ENCODE data around the gene GRK5. TPM values are rescaled to one million over a fixed set of nuclear protein-coding genes. Genes with fewer than 3 reads are reported as not detected.

GRK5 gene
- polyA plus RNA-seq, 1 donor from 2014 or later: 34.9 TPM

DNA sequence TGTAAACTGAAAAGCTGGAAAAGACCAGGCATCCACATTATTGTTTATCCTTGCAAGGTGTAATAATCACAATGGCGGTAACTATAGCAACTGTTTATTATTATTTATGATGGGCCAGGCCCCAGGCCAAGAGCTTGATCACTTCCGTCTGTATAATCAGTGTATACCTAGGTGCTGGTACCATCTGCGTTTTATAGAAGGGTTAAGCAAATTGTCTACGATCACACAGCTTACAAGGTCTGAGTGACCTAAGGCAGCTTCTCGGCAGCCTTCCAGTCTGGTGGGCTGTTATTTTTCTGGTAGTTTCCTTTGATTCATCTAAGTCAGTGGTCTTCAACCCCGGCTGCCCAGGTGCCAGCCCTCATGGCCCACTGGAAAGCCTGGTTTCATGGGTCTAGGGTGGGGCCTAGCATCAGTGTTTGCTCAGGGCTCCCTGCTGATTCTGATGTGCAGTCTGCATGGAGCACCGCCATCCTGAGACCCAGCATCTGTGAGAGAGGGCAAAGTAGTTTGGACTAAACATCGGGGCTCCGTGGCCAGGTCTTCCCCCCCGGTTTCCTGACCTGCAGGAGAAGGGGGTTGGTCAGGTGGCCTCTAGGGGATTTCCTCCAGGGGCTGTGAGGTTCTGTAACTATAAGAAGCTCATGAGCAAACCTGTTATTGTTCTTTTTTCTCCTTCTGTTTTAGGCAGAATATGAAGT lies 188.8 kb downstream of the GRK5 start:
- no peaks in the 10 kb centered on the region for H3F3A ChIP-seq (ENCODE audit: insufficient read depth, low read length, poor library complexity, severe bottlenecking)
- H4K20me1 ChIP-seq (ENCODE audit: insufficient read depth): no peaks in the 10 kb centered on the region
- H3K36me3 ChIP-seq (ENCODE audit: insufficient read depth, low read length): no peaks in the 10 kb centered on the region
- H3K9me3 ChIP-seq (ENCODE audit: low read length): no peaks in the 10 kb centered on the region
- no peak overlapping the region for H3K4me2 ChIP-seq (ENCODE audit: low read length)
- no peak overlapping the region for H3K9ac ChIP-seq (ENCODE audit: low read length)
- TF ChIP-seq RAD21 (conservative IDR thresholded peaks at IDR 0.05): no peak
- TF ChIP-seq TAF1 (IDR thresholded peaks at IDR 0.05; ENCODE audit: low read depth): no peak
- TF ChIP-seq MXI1 (conservative IDR thresholded peaks at IDR 0.05; ENCODE audit: poor library complexity, severe bottlenecking): no peak
- no peak for TF ChIP-seq EZH2 (IDR thresholded peaks at IDR 0.05; ENCODE audit: borderline replicate concordance, insufficient read depth, low read length, poor library complexity, severe bottlenecking)
- TF ChIP-seq SMC3 (conservative IDR thresholded peaks at IDR 0.05; ENCODE audit: poor library complexity): no peak
- TF ChIP-seq, protein P1, sequence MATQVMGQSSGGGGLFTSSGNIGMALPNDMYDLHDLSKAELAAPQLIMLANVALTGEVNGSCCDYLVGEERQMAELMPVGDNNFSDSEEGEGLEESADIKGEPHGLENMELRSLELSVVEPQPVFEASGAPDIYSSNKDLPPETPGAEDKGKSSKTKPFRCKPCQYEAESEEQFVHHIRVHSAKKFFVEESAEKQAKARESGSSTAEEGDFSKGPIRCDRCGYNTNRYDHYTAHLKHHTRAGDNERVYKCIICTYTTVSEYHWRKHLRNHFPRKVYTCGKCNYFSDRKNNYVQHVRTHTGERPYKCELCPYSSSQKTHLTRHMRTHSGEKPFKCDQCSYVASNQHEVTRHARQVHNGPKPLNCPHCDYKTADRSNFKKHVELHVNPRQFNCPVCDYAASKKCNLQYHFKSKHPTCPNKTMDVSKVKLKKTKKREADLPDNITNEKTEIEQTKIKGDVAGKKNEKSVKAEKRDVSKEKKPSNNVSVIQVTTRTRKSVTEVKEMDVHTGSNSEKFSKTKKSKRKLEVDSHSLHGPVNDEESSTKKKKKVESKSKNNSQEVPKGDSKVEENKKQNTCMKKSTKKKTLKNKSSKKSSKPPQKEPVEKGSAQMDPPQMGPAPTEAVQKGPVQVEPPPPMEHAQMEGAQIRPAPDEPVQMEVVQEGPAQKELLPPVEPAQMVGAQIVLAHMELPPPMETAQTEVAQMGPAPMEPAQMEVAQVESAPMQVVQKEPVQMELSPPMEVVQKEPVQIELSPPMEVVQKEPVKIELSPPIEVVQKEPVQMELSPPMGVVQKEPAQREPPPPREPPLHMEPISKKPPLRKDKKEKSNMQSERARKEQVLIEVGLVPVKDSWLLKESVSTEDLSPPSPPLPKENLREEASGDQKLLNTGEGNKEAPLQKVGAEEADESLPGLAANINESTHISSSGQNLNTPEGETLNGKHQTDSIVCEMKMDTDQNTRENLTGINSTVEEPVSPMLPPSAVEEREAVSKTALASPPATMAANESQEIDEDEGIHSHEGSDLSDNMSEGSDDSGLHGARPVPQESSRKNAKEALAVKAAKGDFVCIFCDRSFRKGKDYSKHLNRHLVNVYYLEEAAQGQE (IDR thresholded peaks at IDR 0.05; ENCODE audit: borderline replicate concordance): no peak
- H2AFZ ChIP-seq (ENCODE audit: low read depth, low read length): no peak overlapping the region
- no peak overlapping the region for H3K4me3 ChIP-seq (ENCODE audit: low read length)
- no peak overlapping the region for H3K27ac ChIP-seq (ENCODE audit: low read length)
- H3K9me2 ChIP-seq (ENCODE audit: insufficient read depth, low read length): no peaks in the 10 kb centered on the region
- no peaks in the 10 kb centered on the region for H3K27me3 ChIP-seq (ENCODE audit: insufficient read depth, low read depth, low read length)
- H3K79me2 ChIP-seq (replicated peaks; ENCODE audit: insufficient read depth, low read length): no peaks in the 10 kb centered on the region

DNA sequence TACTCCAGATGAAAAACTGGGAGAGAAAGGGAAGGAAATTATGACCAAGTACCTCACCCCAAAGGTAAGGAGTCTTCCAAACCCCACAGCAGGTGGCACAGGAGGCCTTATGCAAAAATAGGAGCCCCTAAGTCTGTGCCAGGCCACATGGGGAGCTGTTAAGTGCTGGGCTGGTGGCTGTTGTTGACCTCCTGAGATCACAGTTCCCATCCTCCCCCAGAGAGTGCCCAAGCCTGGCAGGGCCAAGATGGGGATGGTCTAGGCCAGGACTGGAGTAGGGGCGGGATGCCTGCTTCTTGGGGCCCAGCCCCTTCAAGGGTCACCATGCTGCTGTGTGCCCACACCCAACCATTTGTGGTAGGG lies 189.3 kb downstream of the GRK5 start:
- Histone ChIP-seq H3K4me2 (ENCODE audit: low read length) (no peak overlapping the region), H3F3A (ENCODE audit: insufficient read depth, low read length, poor library complexity, severe bottlenecking) (no peaks in the 10 kb centered on the region), H3K36me3 (ENCODE audit: insufficient read depth, low read length) (no peaks in the 10 kb centered on the region), H3K27ac (ENCODE audit: low read length) (no peak overlapping the region), H3K27me3 (ENCODE audit: insufficient read depth, low read depth, low read length) (no peaks in the 10 kb centered on the region), H3K9ac (ENCODE audit: low read length) (no peak overlapping the region), H3K4me3 (ENCODE audit: low read length) (no peak overlapping the region), H3K9me2 (ENCODE audit: insufficient read depth, low read length) (no peaks in the 10 kb centered on the region), H4K20me1 (ENCODE audit: insufficient read depth) (no peaks in the 10 kb centered on the region), H2AFZ (ENCODE audit: low read depth, low read length) (no peak overlapping the region), H3K9me3 (ENCODE audit: low read length) (no peaks in the 10 kb centered on the region), H3K79me2 (replicated peaks; ENCODE audit: insufficient read depth, low read length) (no peaks in the 10 kb centered on the region)
- no peak for TF ChIP-seq SMC3 (conservative IDR thresholded peaks at IDR 0.05; ENCODE audit: poor library complexity)
- TF ChIP-seq EZH2 (IDR thresholded peaks at IDR 0.05; ENCODE audit: borderline replicate concordance, insufficient read depth, low read length, poor library complexity, severe bottlenecking): no peak
- TF ChIP-seq RAD21 (conservative IDR thresholded peaks at IDR 0.05): no peak
- TF ChIP-seq, protein P2, sequence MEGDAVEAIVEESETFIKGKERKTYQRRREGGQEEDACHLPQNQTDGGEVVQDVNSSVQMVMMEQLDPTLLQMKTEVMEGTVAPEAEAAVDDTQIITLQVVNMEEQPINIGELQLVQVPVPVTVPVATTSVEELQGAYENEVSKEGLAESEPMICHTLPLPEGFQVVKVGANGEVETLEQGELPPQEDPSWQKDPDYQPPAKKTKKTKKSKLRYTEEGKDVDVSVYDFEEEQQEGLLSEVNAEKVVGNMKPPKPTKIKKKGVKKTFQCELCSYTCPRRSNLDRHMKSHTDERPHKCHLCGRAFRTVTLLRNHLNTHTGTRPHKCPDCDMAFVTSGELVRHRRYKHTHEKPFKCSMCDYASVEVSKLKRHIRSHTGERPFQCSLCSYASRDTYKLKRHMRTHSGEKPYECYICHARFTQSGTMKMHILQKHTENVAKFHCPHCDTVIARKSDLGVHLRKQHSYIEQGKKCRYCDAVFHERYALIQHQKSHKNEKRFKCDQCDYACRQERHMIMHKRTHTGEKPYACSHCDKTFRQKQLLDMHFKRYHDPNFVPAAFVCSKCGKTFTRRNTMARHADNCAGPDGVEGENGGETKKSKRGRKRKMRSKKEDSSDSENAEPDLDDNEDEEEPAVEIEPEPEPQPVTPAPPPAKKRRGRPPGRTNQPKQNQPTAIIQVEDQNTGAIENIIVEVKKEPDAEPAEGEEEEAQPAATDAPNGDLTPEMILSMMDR (IDR thresholded peaks at IDR 0.05; ENCODE audit: poor library complexity, severe bottlenecking): no peak
- TF ChIP-seq, protein P1 (IDR thresholded peaks at IDR 0.05; ENCODE audit: borderline replicate concordance): no peak
- TF ChIP-seq POLR2AphosphoS5 (IDR thresholded peaks at IDR 0.05): no peak
- no peak for TF ChIP-seq TAF1 (IDR thresholded peaks at IDR 0.05; ENCODE audit: low read depth)
- TF ChIP-seq MXI1 (conservative IDR thresholded peaks at IDR 0.05; ENCODE audit: poor library complexity, severe bottlenecking): no peak
- no peak for TF ChIP-seq EP300 (conservative IDR thresholded peaks at IDR 0.05; ENCODE audit: poor library complexity, severe bottlenecking)
